Common myeloid progenitor, CD34-positive (primary cell): ENCODE results near the gene NEUROD1.

Experiments
- CTCF ChIA-PET: fragments of 350-600 bp; sonication (Branson Sonifier 250); formaldehyde crosslinking; loops from one replicate; lab custom pipeline; 2021; ENCODE audit warnings: antibody characterized with exemption; lab: Charles Lee
- POLR2A ChIA-PET: fragments of 350-600 bp; sonication (Branson Sonifier 250); formaldehyde crosslinking; loops from one replicate; lab custom pipeline; 2021; ENCODE audit warnings: antibody characterized with exemption; lab: Charles Lee
- DNase-seq, 3 donors: peaks; one replicate each; pipeline versions ENCODE4 v3.0.0 to v3.0.0-alpha.2; 2013
- H3K27ac ChIP-seq, 2 experiments: 1 replicate in 1 of 2; 2 replicates in 1 of 2; pipeline ENCODE4 v1.7.0; 2013; ENCODE audit warnings: inconsistent platforms in 2 of 2, low read length in 2 of 2, mild to moderate bottlenecking in 2 of 2, low read depth in 1 of 2, moderate library complexity in 1 of 2; ENCODE audit not compliant: severe bottlenecking in 2 of 2, insufficient read depth in 1 of 2, poor library complexity in 1 of 2
- H3K27me3 ChIP-seq, 5 experiments: replicated peaks in 2 of 5; 1 replicate in 3 of 5; 2 replicates in 2 of 5; pipeline versions ENCODE4 v1.6.1 to v1.7.0; 2013; ENCODE audit warnings: low read length in 4 of 5, mild to moderate bottlenecking in 2 of 5, moderate library complexity in 2 of 5, inconsistent platforms in 1 of 5; ENCODE audit not compliant: insufficient read depth in 5 of 5, control insufficient read depth in 4 of 5
- H3K36me3 ChIP-seq, 4 experiments: 1 replicate in 2 of 4; 2 replicates in 2 of 4; pipeline versions ENCODE4 v1.6.1 to v1.7.0; 2013; ENCODE audit warnings: low read length in 3 of 4, control low read depth in 1 of 4, mild to moderate bottlenecking in 1 of 4; ENCODE audit not compliant: control insufficient read depth in 4 of 4, insufficient read depth in 4 of 4
- H3K4me1 ChIP-seq, 4 experiments: 1 replicate in 3 of 4; 2 replicates in 1 of 4; pipeline versions ENCODE4 v1.6.1 to v1.7.1; 2013; ENCODE audit warnings: low read length in 3 of 4, mild to moderate bottlenecking in 3 of 4, control low read depth in 1 of 4, inconsistent platforms in 1 of 4, moderate library complexity in 1 of 4; ENCODE audit not compliant: control insufficient read depth in 4 of 4, insufficient read depth in 4 of 4; ENCODE audit errors: control extremely low read depth in 1 of 4
- H3K4me3 ChIP-seq, 7 experiments: 1 replicate in 4 of 7; 2 replicates in 3 of 7; pipeline versions ENCODE4 v1.5.1 to v1.7.0; 2013; ENCODE audit warnings: mild to moderate bottlenecking in 7 of 7, low read length in 6 of 7, moderate library complexity in 6 of 7, inconsistent platforms in 2 of 7, low read depth in 2 of 7, control low read depth in 1 of 7; ENCODE audit not compliant: insufficient read depth in 4 of 7, control insufficient read depth in 1 of 7; ENCODE audit errors: extremely low read depth in 1 of 7
- H3K9me3 ChIP-seq, 5 experiments: 1 replicate in 4 of 5; 2 replicates in 1 of 5; pipeline versions ENCODE4 v1.6.1 to v1.7.1; 2013; ENCODE audit warnings: low read length in 4 of 5, mild to moderate bottlenecking in 2 of 5, inconsistent platforms in 1 of 5, low read depth in 1 of 5, moderate library complexity in 1 of 5; ENCODE audit not compliant: control insufficient read depth in 4 of 5, insufficient read depth in 2 of 5; ENCODE audit errors: control extremely low read depth in 1 of 5
- WGBS: methylation state at CpG from one replicate; pipeline ENCODE4 v1.1.5; 2013; ENCODE audit not compliant: insufficient coverage; 5-methylcytosine and 5-hydroxymethylcytosine counted together

Gene NEUROD1

DNA sequence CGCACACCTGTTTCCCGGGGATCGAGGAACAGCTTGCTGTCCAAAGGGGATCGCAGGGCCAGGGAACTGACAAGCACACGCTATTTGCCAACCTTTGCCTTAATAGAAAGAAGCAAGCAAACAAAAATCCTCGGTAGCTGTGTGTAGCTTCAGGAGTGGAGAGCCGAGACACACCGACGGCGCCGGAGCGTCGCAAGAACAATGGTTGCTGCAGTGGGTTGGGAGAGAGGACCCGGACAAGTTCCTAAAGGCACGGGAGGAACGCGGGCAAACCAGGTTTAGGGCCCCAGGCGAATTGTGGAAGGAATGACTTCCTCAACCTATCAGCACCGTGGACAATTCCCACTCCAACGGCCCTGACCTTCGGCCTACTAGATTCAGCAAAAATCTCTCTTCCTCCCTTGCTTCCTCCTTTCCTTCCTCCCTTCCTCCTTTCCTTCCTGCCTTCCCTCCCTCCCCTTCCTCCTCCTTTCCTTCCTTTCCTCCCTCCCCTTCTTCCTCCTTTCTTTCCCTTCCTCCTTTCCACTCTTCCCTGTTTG lies 4.9 kb upstream of the NEUROD1 start:
- POLR2A ChIA-PET: no interaction called here
- Histone ChIP-seq H3K4me1 (peaks cover 4 to 35% (median 26%) of the 10 kb centered on the region in 4 experiments), H3K27ac (no peak overlapping the region), H3K36me3 (no peaks in the 10 kb centered on the region), H3K27me3 (peaks cover 30 to 89% (median 60%) of the 10 kb centered on the region in 5 experiments), H3K4me3 (no peak overlapping the region), H3K9me3 (peaks cover 0 to 4% (median 0%) of the 10 kb centered on the region in 5 experiments)
- peak in 1 of 3 donors; percentile 42 for DNase-seq
- CTCF ChIA-PET: interaction anchor here (1.4 kb wide), 1 partner anchor 30 kb away, joined by 3 read pairs; no protein-coding TSS in a partner anchor
- 5% methylated on average over 21 of the region's 21 CpGs for WGBS

DNA sequence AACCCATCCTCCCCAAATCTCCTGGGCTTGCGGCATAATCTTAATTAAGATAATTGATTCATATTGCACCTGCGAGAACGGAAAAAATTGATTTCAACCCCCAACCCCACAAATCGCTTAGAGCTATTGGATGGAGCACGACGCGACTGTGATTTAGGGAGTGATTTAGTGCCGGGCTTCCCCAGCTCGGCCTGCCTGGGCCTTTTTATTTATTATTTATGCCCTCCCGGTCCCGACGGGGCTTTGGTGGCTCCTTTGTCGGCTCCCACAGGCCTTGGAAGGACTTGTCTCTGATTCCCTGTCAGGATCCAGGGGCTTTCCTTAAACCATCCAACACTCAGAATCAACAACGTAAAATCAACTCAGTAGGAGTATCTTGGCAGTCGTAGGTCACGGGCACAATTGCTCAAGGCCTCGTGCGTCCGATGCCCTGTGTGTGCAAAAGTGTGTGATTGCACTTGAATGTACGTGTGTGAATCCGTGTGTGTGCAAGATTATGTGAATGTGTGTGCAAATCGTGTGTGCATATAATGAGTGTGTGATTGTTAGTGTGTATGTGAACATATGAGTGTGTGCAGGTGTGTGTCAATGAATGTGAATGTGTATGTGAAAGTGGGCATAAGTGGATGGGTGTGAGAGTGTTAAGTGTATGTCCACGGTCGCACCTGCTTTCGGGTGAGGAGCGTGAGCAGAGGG lies 4.3 kb upstream of the NEUROD1 start:
- H3K27me3 ChIP-seq: peaks cover 30 to 93% (median 65%) of the 10 kb centered on the region in 5 experiments
- 8% methylated on average over 22 of the region's 26 CpGs for WGBS
- no peak overlapping the region for H3K4me3 ChIP-seq
- ChIA-PET POLR2A (no interaction called here), CTCF (no interaction called here)
- H3K4me1 ChIP-seq: peaks cover 4 to 36% (median 27%) of the 10 kb centered on the region in 4 experiments
- H3K9me3 ChIP-seq: peaks cover 0 to 4% (median 0%) of the 10 kb centered on the region in 5 experiments
- H3K36me3 ChIP-seq: no peaks in the 10 kb centered on the region
- no peak overlapping the region for H3K27ac ChIP-seq
- DNase-seq: peak in 1 of 3 donors; percentile 14

DNA sequence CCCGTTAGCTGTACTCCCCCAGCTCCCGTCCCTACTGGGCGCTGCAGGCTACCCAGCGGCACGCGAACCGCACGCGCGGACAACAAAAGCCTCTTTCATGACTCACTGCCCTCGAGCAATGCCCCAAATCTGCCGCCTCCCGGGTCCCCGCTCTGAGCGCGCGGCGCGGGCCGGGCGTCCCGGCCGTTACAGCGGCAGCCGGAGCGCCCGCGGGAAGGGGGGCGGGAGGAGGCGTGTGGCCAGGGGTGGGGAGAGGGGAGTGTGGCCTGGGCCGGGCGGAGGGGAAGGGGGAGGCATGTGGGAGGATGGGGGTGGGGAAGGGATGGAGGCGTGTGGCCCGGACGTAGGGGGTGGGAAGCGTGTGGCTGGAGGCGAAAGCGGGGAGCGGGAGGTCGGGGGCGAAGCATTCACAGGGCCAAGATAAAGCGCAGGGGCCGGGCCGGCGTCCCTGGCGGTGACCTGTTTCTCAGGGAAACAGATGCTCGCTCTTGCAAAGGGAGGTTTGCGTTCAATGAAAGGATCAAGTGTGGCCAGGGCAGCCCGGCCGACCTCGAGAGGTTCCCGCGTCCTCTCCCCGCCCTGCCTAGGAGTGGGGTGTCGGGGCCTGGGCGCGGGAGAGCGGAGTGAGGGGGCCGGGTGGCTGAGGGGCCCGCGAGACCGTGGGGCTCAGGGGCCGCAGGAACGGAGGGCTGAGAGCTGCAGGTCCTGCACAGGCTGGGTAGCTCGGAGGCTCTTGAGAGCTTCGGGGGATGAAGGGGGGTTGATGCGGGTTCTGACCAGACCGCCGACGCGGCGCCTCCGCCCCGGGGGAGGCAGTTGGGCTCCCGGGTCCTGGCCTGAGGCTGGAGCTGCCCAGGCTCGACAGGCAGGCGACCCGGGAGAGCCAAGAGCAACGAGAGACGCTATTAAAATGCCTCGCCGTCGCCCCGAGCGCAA lies 3.5 kb upstream of the NEUROD1 start:
- peaks cover 4 to 36% (median 27%) of the 10 kb centered on the region in 4 experiments for H3K4me1 ChIP-seq
- peaks cover 33 to 95% (median 68%) of the 10 kb centered on the region in 5 experiments for H3K27me3 ChIP-seq
- DNase-seq: peak in 2 of 3 donors; percentile 49 to 58
- WGBS: 2% methylated on average over 51 of the region's 85 CpGs
- CTCF ChIA-PET: no interaction called here
- H3K9me3 ChIP-seq: peaks cover 0 to 4% (median 3%) of the 10 kb centered on the region in 5 experiments
- no peaks in the 10 kb centered on the region for H3K36me3 ChIP-seq
- H3K27ac ChIP-seq: no peak overlapping the region
- POLR2A ChIA-PET: interaction anchor here (0.6 kb wide), 1 partner anchor 9 kb away, joined by 3 read pairs; no protein-coding TSS in a partner anchor
- H3K4me3 ChIP-seq: peak overlapping the region in 4 of 7 experiments; percentile 23 to 45 (median 38)

DNA sequence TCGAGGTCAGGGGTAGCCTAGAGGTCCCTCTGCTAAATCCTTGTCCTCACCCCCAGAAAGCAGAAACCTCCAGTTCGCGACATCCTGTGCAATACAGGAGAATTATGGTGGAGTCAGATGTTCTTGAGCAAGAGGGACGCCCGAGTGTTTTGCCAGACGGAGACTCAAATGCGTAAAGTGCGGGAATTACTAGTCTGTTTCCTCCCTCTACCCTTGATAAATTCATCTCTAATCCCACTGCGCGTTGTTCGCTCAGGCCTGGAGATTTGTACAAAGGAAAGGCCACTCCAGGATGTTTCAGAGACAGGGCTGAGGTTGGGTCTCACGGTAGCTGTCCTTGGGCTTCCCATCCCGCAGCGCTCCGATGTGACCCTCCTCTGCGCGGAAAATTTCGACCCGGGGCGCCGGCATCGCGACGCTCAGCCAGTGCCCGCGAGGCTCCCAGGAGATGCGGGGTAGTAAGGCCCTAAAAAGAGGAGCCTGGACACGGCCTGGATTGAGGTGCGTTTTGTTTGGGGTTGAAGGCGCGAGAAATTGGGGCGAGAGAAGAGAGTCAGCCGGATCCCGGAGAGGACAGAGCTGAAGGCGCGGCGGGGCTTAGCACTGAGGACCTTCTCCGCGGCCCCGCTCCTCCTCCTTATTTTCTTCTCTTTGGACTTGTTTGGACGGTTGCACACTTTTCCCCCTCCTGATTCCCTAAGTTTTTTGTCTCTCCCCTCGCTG lies 2.6 kb upstream of the NEUROD1 start:
- Histone ChIP-seq H3K27me3 (peaks cover 35 to 98% (median 72%) of the 10 kb centered on the region in 5 experiments), H3K9me3 (peaks cover 0 to 8% (median 3%) of the 10 kb centered on the region in 5 experiments), H3K27ac (no peak overlapping the region), H3K4me1 (peaks cover 4 to 36% (median 29%) of the 10 kb centered on the region in 4 experiments), H3K36me3 (no peaks in the 10 kb centered on the region), H3K4me3 (peak overlapping the region in 4 of 7 experiments; percentile 23 to 42 (median 38))
- DNase-seq: peak in 1 of 3 donors; percentile 22
- WGBS: 3% methylated on average over 36 of the region's 42 CpGs
- CTCF ChIA-PET: no interaction called here
- POLR2A ChIA-PET: no interaction called here

DNA sequence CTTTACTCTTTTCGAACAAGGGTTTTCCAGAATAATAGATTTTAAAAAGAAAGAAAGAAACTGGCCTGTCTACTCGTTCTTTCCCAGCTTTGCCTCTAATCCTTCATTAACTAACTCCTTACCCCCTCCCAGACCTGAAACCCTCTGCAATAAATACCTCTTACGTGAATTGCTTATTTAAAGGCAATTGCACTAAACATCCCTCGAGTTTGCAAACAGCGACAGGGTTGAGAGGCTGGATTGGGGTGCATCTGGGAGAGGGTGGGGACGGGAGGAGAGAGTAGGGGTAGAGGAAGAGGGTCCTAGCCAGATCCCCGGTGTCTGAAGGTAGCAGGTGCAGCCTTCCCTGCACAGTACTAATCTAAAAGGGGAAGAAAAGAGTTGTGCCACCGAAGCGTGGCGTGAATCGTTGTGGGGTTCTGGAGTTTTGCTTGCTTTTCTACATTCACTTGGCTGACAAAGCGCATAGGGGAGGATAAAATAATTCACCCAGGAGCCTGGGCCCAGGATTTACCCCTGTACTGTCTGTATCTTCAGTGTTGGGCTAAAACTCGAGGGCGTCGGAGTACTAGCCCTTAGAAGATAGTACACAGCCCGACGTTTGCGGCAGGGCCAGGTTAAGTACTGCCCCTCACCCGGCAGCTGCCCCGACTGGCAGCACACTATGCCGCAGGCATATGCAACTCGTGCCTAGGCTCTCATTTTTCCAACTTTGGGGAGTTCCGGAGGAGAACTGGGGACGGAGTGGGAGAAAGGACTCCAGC lies 1.9 kb upstream of the NEUROD1 start:
- 3% methylated on average over 15 of the region's 24 CpGs for WGBS
- Histone ChIP-seq H3K4me3 (peak overlapping the region in 1 of 7 experiments; percentile 20), H3K4me1 (peaks cover 4 to 37% (median 30%) of the 10 kb centered on the region in 4 experiments), H3K27ac (no peak overlapping the region), H3K27me3 (peaks cover 31 to 98% (median 75%) of the 10 kb centered on the region in 5 experiments), H3K9me3 (peaks cover 0 to 8% (median 3%) of the 10 kb centered on the region in 5 experiments), H3K36me3 (no peaks in the 10 kb centered on the region)
- DNase-seq: peak in 1 of 3 donors; percentile 21
- ChIA-PET CTCF (interaction anchor here (1.1 kb wide), 1 partner anchor 33 kb away, joined by 4 read pairs; no protein-coding TSS in a partner anchor), POLR2A (no interaction called here)
